MV-4-11 (cell line): ENCODE data around the gene TMEM232.
"Not testable (repeated sequence)": the region's sequence is repeated elsewhere in the genome, so short reads cannot be mapped to it uniquely, and the experiment has no call there.

ENCODE experiments used
- DNase-seq: peaks from one replicate; lab custom pipeline; 2025; lab: John Stamatoyannopoulos, UW

Gene TMEM232

GRCh38 chr5:110726249-110727024 is at the start of gene TMEM232:
TMEM232 (minus strand) TSS chr5:110726671; CDS start chr5:110667352, 59,319 bp downstream.
- peak; percentile 79 for DNase-seq

- no peak for DNase-seq
Observed at GRCh38 chr5:110770286-110770685, 43.8 kb upstream of the TMEM232 start.

- DNase-seq: peak; percentile 41
Observed at GRCh38 chr5:110769000-110769681, 42.7 kb upstream of the TMEM232 start.

GRCh38 chr5:110768138-110768860 is 41.8 kb upstream of the TMEM232 start:
- no peak for DNase-seq

- DNase-seq: no peak
Observed at GRCh38 chr5:110760158-110760557, 33.7 kb upstream of the TMEM232 start.

GRCh38 chr5:110757118-110757729 is 30.8 kb upstream of the TMEM232 start:
- peak; percentile 15 for DNase-seq

GRCh38 chr5:110754181-110754580 is 27.7 kb upstream of the TMEM232 start:
- no peak for DNase-seq

GRCh38 chr5:110753600-110753999 is 27.1 kb upstream of the TMEM232 start:
- DNase-seq: no peak

GRCh38 chr5:110752953-110753352 is 26.5 kb upstream of the TMEM232 start:
- DNase-seq: no peak

GRCh38 chr5:110751902-110752762 is 25.7 kb upstream of the TMEM232 start:
- no peak for DNase-seq

- peak; percentile 79 for DNase-seq
Observed at GRCh38 chr5:110738812-110739651, 12.6 kb upstream of the TMEM232 start, which contains the start of gene SLC25A46. SLC25A46 (plus strand) TSS chr5:110739007; CDS start chr5:110739120, 113 bp downstream.

GRCh38 chr5:110738503-110738811 is 12.0 kb upstream of the TMEM232 start:
- DNase-seq: no peak

GRCh38 chr5:110736753-110737152 is 10.3 kb upstream of the TMEM232 start:
- no peak for DNase-seq

- DNase-seq: no peak
Observed at GRCh38 chr5:110735556-110735955, 9.1 kb upstream of the TMEM232 start.

- DNase-seq: no peak
Observed at GRCh38 chr5:110734101-110734500, 7.6 kb upstream of the TMEM232 start.

GRCh38 chr5:110731499-110731898 is 5.0 kb upstream of the TMEM232 start:
- not testable (repeated sequence) for DNase-seq

GRCh38 chr5:110727025-110727314 is 499 bp upstream of the TMEM232 start:
- DNase-seq: no peak

GRCh38 chr5:110718311-110718710 is 8.2 kb downstream of the TMEM232 start:
- no peak for DNase-seq

GRCh38 chr5:110716247-110717245 is 9.9 kb downstream of the TMEM232 start:
- no peak for DNase-seq
